GM23338 (cell line): Measurements from ENCODE around the gene UBP1. TPM values are rescaled to one million over a fixed set of nuclear protein-coding genes. Genes with fewer than 3 reads are reported as not detected.

ENCODE experiments used
- ATAC-seq: fragments of 200-7000 bp; cut with Tn5 transposase; 3 replicates; pipeline ENCODE4 v1.9.1; 2020
- DNase-seq: peaks from one replicate; pipeline ENCODE4 v3.0.0-alpha.2; 2015; ENCODE audit warnings: low spot score
- H2AFZ ChIP-seq: fragments of 200-600 bp; sonication (generic); 2 replicates; pipeline ENCODE4 v1.8.0; 2016; ENCODE audit warnings: antibody characterized with exemption, mild to moderate bottlenecking, moderate library complexity
- H3F3A ChIP-seq: fragments of 200-600 bp; sonication (generic); replicated peaks from 2 replicates; pipeline ENCODE4 v1.8.0; 2017; ENCODE audit warnings: antibody characterized with exemption, mixed run types, low read depth
- H3K27ac ChIP-seq: fragments of 200-600 bp; sonication (generic); 2 replicates; pipeline ENCODE4 v1.6.1; 2016; ENCODE audit warnings: low read depth
- H3K27me3 ChIP-seq: fragments of 200-600 bp; sonication (generic); 2 replicates; pipeline ENCODE4 v1.8.0; 2016; ENCODE audit warnings: mild to moderate bottlenecking, mixed run types, moderate library complexity; ENCODE audit not compliant: insufficient read depth
- H3K36me3 ChIP-seq: fragments of 200-600 bp; sonication (generic); 2 replicates; pipeline ENCODE4 v1.8.0; 2016; ENCODE audit warnings: mild to moderate bottlenecking; ENCODE audit not compliant: insufficient read depth
- H3K4me1 ChIP-seq: fragments of 200-600 bp; sonication (generic); 2 replicates; pipeline ENCODE4 v1.8.0; 2016; ENCODE audit warnings: mild to moderate bottlenecking, moderate library complexity; ENCODE audit not compliant: insufficient read depth
- H3K4me2 ChIP-seq: fragments of 200-600 bp; sonication (generic); 2 replicates; pipeline ENCODE4 v1.7.1; 2017; ENCODE audit warnings: mixed run types
- H3K4me3 ChIP-seq: fragments of 200-600 bp; sonication (generic); 2 replicates; pipeline ENCODE4 v1.6.1; 2016; ENCODE audit warnings: mixed run types
- H3K79me2 ChIP-seq: fragments of 200-600 bp; sonication (generic); replicated peaks from 2 replicates; pipeline ENCODE4 v1.8.0; 2017; ENCODE audit warnings: mild to moderate bottlenecking; ENCODE audit not compliant: insufficient read depth
- H3K9me2 ChIP-seq: fragments of 200-600 bp; sonication (generic); 2 replicates; pipeline ENCODE4 v1.8.0; 2017; ENCODE audit not compliant: insufficient read depth
- H4K20me1 ChIP-seq: fragments of 200-600 bp; sonication (generic); replicated peaks from 2 replicates; pipeline ENCODE4 v1.8.0; 2017; ENCODE audit warnings: mild to moderate bottlenecking; ENCODE audit not compliant: insufficient read depth
- H3K27ac Mint-ChIP-seq: 2 replicates; pipeline ENCODE4 v1.8.0; 2020; ENCODE audit warnings: inconsistent platforms, mild to moderate bottlenecking, moderate library complexity, mixed read lengths
- H3K27me3 Mint-ChIP-seq: 3 replicates; pipeline ENCODE4 v1.8.0; 2022; ENCODE audit warnings: low read depth, mild to moderate bottlenecking, moderate library complexity, mixed read lengths, inconsistent platforms; ENCODE audit not compliant: insufficient read depth, poor library complexity
- H3K36me3 Mint-ChIP-seq: 3 replicates; pipeline ENCODE4 v1.8.0; 2021; ENCODE audit warnings: low read depth, mild to moderate bottlenecking, inconsistent platforms, moderate library complexity, mixed read lengths
- H3K4me1 Mint-ChIP-seq: 3 replicates; pipeline ENCODE4 v1.8.0; 2020; ENCODE audit warnings: mild to moderate bottlenecking, inconsistent platforms, mixed read lengths
- H3K4me3 Mint-ChIP-seq: 3 replicates; pipeline ENCODE4 v1.8.0; 2021; ENCODE audit warnings: moderate library complexity, mild to moderate bottlenecking, inconsistent platforms, mixed read lengths
- H3K9me3 Mint-ChIP-seq: 3 replicates; pipeline ENCODE4 v1.8.0; 2020; ENCODE audit warnings: moderate library complexity, mild to moderate bottlenecking, inconsistent platforms, mixed read lengths
- CREB1 ChIP-seq: fragments of 250-450 bp; sonication (Bioruptor Pico); IDR thresholded peaks from 2 replicates; pipeline ENCODE4 v1.5.0; 2020; ENCODE audit warnings: low read depth, mild to moderate bottlenecking, moderate library complexity
- EZH2 ChIP-seq: fragments of 200-600 bp; sonication (generic); IDR thresholded peaks from one replicate; pipeline ENCODE4 v1.8.0; 2017; ENCODE audit warnings: antibody characterized with exemption, mild to moderate bottlenecking, low read depth; ENCODE audit not compliant: unreplicated experiment
- EZH2phosphoT487 ChIP-seq: fragments of 200-600 bp; sonication (generic); IDR thresholded peaks from one replicate; pipeline ENCODE4 v1.8.1; 2018; ENCODE audit warnings: antibody characterized with exemption; ENCODE audit not compliant: unreplicated experiment
- JUNB ChIP-seq: IDR thresholded peaks from one replicate; pipeline ENCODE4 v1.6.1; 2016; ENCODE audit warnings: antibody characterized with exemption; ENCODE audit not compliant: unreplicated experiment
- NANOG ChIP-seq: IDR thresholded peaks from 2 replicates; pipeline ENCODE4 v1.6.1; 2016; ENCODE audit warnings: antibody characterized with exemption, borderline replicate concordance
- POLR2AphosphoS5 ChIP-seq: IDR thresholded peaks from 2 replicates; pipeline ENCODE4 v1.6.1; 2016; ENCODE audit warnings: antibody characterized with exemption, low read depth
- REST ChIP-seq: IDR thresholded peaks from one replicate; pipeline ENCODE4 v1.6.1; 2018; ENCODE audit warnings: antibody characterized with exemption; ENCODE audit not compliant: unreplicated experiment
- STAT1 ChIP-seq: IDR thresholded peaks from one replicate; pipeline ENCODE4 v1.6.1; 2016; ENCODE audit warnings: antibody characterized with exemption; ENCODE audit not compliant: unreplicated experiment
- ZNF114 ChIP-seq: fragments of 250-450 bp; sonication (Bioruptor Pico); IDR thresholded peaks from 2 replicates; pipeline ENCODE4 v1.5.0; 2020; ENCODE audit warnings: mild to moderate bottlenecking, moderate library complexity
- ZNF331 ChIP-seq: fragments of 250-450 bp; sonication (Bioruptor Pico); IDR thresholded peaks from 2 replicates; pipeline ENCODE4 v1.5.0; 2020; ENCODE audit warnings: low read depth, mild to moderate bottlenecking, moderate library complexity
- polyA plus RNA-seq: library from polyadenylated mRNA; unstranded; fragments of >200 nt; fragmentation: Nextera tagmentation; extraction: Ambion mirVana; gene quantifications from 2 replicates; pipeline ENCODE4 v1.2.1, GENCODE V29; 2016
- total RNA-seq: library from RNA; depleted of rRNA; stranded (reverse); fragments of >200 nt; shearing (Covaris generic); gene quantifications from 2 replicates; pipeline ENCODE4 v1.2.3, GENCODE V29; 2014
- TF ChIP-seq, protein P1 (sequence below): IDR thresholded peaks from 2 replicates; pipeline ENCODE4 v1.6.1; 2016; ENCODE audit warnings: antibody characterized with exemption
- TF ChIP-seq, protein P2 (sequence below): fragments of 250-450 bp; sonication (Bioruptor Pico); IDR thresholded peaks from 2 replicates; pipeline ENCODE4 v1.5.0; 2020; ENCODE audit warnings: mild to moderate bottlenecking, moderate library complexity
- TF ChIP-seq, protein P3 (sequence below), 2 experiments: fragments of 200-600 bp in 1 of 2; sonication (generic) in 1 of 2; conservative IDR thresholded peaks; 2 replicates each; pipeline versions ENCODE4 v1.5.1 to v1.6.1; 2016 to 2017; ENCODE audit warnings: antibody characterized with exemption in 2 of 2, low read depth in 2 of 2, mild to moderate bottlenecking in 2 of 2, moderate library complexity in 1 of 2

The UBP1 gene
- total and polyA plus RNA-seq, 2 experiments from 2014 or later = 16.8 to 66.8 TPM

DNA sequence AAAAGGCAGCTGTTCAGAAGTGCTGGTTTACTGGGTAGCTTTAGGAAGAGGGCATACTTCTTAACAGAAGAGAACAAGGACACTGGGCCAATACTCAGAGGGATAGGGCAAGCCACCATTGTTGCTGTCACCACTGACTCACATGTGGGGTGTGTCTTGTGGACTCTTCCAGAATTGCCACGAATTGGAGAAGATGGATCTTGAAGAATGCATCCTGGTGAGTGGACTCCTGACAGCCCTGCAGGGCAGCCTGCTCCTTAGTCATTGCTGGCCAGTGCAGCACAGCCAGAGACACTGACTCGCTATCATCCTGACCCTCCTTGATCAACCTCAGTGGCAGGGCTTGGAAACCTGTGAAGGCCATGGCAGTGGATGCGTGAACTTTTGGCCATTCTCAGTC is 62.3 kb downstream of the UBP1 start:
- H4K20me1 ChIP-seq = no peaks in the 10 kb centered on the region; the same call in 1 of the 2 replicates
- H3K4me1 ChIP-seq = no peaks in the 10 kb centered on the region; the same call in 1 of the 2 replicates
- no peak overlapping the region for H3K4me2 ChIP-seq
- H3K27ac ChIP-seq = peak overlapping the region; percentile 19; the same call in 1 of the 2 replicates
- DNase-seq (no peak), ATAC-seq (no peak; the same call in 2 of the 3 replicates)
- 0 out of 2 replicates have a peak, but pooled peaks cover 3% of the 10 kb centered on the region for H3F3A ChIP-seq
- no peaks in the 10 kb centered on the region for H3K9me3 Mint-ChIP-seq
- no peaks in the 10 kb centered on the region for H3K79me2 ChIP-seq
- TF ChIP-seq REST = no peak
- TF ChIP-seq POLR2AphosphoS5 = no peak
- TF ChIP-seq, protein P1, sequence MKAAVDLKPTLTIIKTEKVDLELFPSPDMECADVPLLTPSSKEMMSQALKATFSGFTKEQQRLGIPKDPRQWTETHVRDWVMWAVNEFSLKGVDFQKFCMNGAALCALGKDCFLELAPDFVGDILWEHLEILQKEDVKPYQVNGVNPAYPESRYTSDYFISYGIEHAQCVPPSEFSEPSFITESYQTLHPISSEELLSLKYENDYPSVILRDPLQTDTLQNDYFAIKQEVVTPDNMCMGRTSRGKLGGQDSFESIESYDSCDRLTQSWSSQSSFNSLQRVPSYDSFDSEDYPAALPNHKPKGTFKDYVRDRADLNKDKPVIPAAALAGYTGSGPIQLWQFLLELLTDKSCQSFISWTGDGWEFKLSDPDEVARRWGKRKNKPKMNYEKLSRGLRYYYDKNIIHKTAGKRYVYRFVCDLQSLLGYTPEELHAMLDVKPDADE = no peak
- no peak for TF ChIP-seq NANOG
- TF ChIP-seq, protein P2, sequence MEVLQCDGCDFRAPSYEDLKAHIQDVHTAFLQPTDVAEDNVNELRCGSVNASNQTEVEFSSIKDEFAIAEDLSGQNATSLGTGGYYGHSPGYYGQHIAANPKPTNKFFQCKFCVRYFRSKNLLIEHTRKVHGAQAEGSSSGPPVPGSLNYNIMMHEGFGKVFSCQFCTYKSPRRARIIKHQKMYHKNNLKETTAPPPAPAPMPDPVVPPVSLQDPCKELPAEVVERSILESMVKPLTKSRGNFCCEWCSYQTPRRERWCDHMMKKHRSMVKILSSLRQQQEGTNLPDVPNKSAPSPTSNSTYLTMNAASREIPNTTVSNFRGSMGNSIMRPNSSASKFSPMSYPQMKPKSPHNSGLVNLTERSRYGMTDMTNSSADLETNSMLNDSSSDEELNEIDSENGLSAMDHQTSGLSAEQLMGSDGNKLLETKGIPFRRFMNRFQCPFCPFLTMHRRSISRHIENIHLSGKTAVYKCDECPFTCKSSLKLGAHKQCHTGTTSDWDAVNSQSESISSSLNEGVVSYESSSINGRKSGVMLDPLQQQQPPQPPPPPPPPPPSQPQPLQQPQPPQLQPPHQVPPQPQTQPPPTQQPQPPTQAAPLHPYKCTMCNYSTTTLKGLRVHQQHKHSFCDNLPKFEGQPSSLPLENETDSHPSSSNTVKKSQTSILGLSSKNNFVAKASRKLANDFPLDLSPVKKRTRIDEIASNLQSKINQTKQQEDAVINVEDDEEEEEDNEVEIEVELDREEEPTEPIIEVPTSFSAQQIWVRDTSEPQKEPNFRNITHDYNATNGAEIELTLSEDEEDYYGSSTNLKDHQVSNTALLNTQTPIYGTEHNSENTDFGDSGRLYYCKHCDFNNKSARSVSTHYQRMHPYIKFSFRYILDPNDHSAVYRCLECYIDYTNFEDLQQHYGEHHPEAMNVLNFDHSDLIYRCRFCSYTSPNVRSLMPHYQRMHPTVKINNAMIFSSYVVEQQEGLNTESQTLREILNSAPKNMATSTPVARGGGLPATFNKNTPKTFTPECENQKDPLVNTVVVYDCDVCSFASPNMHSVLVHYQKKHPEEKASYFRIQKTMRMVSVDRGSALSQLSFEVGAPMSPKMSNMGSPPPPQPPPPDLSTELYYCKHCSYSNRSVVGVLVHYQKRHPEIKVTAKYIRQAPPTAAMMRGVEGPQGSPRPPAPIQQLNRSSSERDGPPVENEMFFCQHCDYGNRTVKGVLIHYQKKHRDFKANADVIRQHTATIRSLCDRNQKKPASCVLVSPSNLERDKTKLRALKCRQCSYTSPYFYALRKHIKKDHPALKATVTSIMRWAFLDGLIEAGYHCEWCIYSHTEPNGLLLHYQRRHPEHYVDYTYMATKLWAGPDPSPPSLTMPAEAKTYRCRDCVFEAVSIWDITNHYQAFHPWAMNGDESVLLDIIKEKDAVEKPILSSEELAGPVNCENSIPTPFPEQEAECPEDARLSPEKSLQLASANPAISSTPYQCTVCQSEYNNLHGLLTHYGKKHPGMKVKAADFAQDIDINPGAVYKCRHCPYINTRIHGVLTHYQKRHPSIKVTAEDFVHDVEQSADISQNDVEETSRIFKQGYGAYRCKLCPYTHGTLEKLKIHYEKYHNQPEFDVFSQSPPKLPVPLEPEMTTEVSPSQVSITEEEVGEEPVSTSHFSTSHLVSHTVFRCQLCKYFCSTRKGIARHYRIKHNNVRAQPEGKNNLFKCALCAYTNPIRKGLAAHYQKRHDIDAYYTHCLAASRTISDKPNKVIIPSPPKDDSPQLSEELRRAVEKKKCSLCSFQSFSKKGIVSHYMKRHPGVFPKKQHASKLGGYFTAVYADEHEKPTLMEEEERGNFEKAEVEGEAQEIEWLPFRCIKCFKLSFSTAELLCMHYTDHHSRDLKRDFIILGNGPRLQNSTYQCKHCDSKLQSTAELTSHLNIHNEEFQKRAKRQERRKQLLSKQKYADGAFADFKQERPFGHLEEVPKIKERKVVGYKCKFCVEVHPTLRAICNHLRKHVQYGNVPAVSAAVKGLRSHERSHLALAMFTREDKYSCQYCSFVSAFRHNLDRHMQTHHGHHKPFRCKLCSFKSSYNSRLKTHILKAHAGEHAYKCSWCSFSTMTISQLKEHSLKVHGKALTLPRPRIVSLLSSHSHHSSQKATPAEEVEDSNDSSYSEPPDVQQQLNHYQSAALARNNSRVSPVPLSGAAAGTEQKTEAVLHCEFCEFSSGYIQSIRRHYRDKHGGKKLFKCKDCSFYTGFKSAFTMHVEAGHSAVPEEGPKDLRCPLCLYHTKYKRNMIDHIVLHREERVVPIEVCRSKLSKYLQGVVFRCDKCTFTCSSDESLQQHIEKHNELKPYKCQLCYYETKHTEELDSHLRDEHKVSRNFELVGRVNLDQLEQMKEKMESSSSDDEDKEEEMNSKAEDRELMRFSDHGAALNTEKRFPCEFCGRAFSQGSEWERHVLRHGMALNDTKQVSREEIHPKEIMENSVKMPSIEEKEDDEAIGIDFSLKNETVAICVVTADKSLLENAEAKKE (CRISPR knock-in tag) = no peak
- TF ChIP-seq CREB1 = no peak
- TF ChIP-seq, protein P3, sequence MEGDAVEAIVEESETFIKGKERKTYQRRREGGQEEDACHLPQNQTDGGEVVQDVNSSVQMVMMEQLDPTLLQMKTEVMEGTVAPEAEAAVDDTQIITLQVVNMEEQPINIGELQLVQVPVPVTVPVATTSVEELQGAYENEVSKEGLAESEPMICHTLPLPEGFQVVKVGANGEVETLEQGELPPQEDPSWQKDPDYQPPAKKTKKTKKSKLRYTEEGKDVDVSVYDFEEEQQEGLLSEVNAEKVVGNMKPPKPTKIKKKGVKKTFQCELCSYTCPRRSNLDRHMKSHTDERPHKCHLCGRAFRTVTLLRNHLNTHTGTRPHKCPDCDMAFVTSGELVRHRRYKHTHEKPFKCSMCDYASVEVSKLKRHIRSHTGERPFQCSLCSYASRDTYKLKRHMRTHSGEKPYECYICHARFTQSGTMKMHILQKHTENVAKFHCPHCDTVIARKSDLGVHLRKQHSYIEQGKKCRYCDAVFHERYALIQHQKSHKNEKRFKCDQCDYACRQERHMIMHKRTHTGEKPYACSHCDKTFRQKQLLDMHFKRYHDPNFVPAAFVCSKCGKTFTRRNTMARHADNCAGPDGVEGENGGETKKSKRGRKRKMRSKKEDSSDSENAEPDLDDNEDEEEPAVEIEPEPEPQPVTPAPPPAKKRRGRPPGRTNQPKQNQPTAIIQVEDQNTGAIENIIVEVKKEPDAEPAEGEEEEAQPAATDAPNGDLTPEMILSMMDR (conservative IDR thresholded peaks at IDR 0.05; ENCODE audit: low read depth in 2 of 2) = no peak
- no peak for TF ChIP-seq EZH2
- TF ChIP-seq JUNB = no peak
- TF ChIP-seq EZH2phosphoT487 = no peak
- TF ChIP-seq ZNF331 = no peak
- TF ChIP-seq STAT1 = no peak
- no peak for TF ChIP-seq ZNF114 (CRISPR knock-in tag)
- no peak overlapping the region for H3K4me3 Mint-ChIP-seq
- H3K4me1 Mint-ChIP-seq = peaks cover 15% of the 10 kb centered on the region
- no peak overlapping the region for H3K4me3 ChIP-seq
- no peak overlapping the region for H2AFZ ChIP-seq
- no peaks in the 10 kb centered on the region for H3K27me3 ChIP-seq
- no peaks in the 10 kb centered on the region for H3K9me2 ChIP-seq
- peaks cover 3% of the 10 kb centered on the region; the same call in 1 of the 3 replicates for H3K36me3 Mint-ChIP-seq
- H3K36me3 ChIP-seq = no peaks in the 10 kb centered on the region
- H3K27me3 Mint-ChIP-seq = peaks cover 4% of the 10 kb centered on the region
- H3K27ac Mint-ChIP-seq = peak overlapping the region; percentile 32; the same call in 1 of the 2 replicates
